Central memory CD4-positive, alpha-beta T cell (primary cell): ENCODE results near the gene GPC2.
"Not testable (repeated sequence)": the region's sequence is repeated elsewhere in the genome, so short reads cannot be mapped to it uniquely, and the experiment has no call there.

Experiments used
- DNase-seq: peaks from one replicate; pipeline ENCODE4 v3.0.0; 2022
- total RNA-seq, 3 experiments: gene quantifications; one replicate each; lab custom pipeline; 2026; lab: John Stamatoyannopoulos, UW

Gene GPC2
- total RNA-seq, result 2.0 to 12.2 (median 10.5) reads per million in 3 experiments

DNA sequence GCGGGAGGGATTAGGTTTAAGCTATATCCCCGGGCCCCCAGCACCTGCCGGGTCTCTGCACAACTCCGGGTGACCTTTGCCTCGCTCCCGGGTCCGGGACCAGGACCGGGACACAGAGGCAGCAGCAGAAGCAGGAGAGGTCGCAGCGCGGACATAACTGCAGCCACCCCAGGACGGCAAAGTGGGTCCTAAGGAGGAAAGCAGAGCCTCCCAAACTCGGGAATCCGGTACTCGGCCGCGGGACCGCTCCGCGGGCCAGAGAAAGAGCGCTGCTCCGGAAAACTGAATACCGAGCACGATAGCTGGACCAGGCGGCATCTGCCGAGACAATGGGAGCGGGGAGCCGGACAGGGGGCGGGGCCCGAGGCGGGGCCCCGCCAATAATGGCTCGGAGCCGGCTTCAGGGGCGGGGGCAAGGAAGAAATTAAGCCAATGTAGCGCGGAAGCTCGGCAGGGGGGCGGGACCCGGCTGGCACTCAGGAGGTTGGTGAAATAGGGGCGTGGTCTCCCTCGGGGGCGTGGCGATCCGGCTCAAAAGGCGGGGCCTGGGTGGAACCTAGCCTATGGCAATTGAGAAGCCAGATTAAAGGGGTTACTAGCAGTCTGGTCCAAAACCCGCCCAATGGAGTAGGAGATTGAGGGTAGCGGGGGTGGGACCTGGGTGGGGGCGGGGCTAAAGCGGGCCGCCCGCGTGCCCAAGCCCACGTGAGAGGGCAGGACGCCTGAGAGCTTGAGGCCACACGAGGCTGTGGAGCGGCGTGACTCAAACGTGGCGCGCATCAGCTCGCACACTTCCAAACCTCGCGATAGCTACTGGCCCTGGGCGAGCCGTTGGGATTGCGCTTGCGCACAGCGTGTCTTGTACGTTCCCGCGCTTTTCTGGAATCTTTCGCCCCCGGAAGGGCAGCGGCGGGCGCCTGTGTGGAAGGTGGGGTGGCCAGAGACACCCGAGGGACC is at the start of gene GPC2, which contains the start of gene STAG3:
TSS of gene GPC2 (minus strand) at position 337 of the 957 bp plus-strand sequence. CDS start at position 155, 182 bp downstream.
TSS of gene STAG3 (plus strand) at position 874 of the 957 bp plus-strand sequence. CDS start 2,639 bp downstream, outside the sequence.
- DNase-seq, result peak; percentile 97

GRCh38 chr7:100224891-100225290 is 47.7 kb upstream of the GPC2 start:
- DNase-seq, result not testable (repeated sequence)

- DNase-seq, result not testable (repeated sequence)
Observed at GRCh38 chr7:100223376-100223927, 46.3 kb upstream of the GPC2 start.

- DNase-seq, result no peak
Observed at GRCh38 chr7:100222445-100223132, 45.4 kb upstream of the GPC2 start.

GRCh38 chr7:100221767-100222444 is 44.7 kb upstream of the GPC2 start:
- no peak for DNase-seq

- peak; percentile 91 for DNase-seq
Observed at GRCh38 chr7:100221231-100221718, 44.1 kb upstream of the GPC2 start.

DNA sequence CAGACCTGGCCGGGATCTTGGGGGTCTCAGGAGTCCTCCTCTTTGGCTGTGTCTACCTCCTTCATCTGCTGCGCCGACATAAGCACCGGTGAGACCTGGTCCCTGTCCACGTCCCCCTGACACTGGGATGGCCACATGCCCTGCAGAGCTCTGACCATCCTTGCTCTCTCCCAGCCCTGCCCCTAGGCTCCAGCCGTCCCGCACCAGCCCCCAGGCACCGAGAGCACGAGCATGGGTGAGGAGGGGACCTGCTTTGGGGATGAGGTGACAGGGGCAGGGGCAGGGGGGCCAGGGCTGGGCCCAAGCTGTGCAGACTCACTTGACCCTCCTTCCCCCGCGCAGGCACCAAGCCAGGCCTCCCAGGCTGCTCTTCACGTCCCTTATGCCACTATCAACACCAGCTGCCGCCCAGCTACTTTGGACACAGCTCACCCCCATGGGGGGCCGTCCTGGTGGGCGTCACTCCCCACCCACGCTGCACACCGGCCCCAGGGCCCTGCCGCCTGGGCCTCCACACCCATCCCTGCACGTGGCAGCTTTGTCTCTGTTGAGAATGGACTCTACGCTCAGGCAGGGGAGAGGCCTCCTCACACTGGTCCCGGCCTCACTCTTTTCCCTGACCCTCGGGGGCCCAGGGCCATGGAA is 43.5 kb upstream of the GPC2 start:
- DNase-seq, result no peak

DNA sequence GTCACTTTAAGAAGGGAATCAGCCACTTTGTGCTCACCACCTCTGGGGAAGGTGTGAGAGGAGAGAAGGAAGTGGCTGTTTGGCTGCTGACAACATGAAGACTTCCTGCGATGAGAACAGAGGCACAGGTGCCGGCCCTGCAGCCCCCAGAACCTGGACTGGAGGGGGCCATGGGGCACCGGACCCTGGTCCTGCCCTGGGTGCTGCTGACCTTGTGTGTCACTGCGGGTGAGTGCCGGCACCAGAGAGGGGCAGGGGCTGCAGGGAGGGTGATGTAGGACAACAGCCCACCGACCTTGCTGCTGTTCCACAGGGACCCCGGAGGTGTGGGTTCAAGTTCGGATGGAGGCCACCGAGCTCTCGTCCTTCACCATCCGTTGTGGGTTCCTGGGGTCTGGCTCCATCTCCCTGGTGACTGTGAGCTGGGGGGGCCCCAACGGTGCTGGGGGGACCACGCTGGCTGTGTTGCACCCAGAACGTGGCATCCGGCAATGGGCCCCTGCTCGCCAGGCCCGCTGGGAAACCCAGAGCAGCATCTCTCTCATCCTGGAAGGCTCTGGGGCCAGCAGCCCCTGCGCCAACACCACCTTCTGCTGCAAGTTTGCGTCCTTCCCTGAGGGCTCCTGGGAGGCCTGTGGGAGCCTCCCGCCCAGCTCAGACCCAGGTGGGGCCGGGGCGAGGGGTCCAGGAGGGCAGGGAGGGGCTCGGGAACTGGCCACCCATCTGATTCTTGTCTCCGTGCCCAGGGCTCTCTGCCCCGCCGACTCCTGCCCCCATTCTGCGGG is 42.8 kb upstream of the GPC2 start, which contains the start of gene PVRIG:
TSS of gene PVRIG (plus strand) at position 149 of the 785 bp plus-strand sequence. CDS start at position 171, 22 bp downstream.
- DNase-seq, result peak; percentile 44

DNA sequence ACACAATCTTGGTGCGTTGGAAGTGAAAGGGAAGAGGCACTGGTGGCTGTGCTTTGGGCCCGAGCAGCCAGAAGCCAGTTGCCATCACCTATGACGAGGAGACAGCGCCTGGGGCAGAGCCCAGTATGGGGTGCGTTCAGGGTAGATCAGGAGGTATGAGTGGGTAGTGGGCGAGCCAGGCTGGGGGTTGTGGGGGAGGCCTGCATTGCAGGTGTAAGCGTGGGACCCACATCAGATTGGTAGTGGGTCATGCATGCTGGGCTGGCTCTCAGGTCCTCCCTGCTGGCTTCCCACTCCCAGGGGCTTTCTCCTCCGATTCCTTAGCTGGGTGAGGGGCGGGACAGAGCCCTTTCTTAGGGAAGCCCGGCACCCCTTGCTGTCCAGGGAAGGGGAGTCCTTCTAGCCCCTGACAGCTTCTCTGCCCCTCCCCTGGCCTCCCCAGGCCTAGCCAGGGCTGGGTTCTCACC is 42.1 kb upstream of the GPC2 start:
- DNase-seq, result no peak

DNA sequence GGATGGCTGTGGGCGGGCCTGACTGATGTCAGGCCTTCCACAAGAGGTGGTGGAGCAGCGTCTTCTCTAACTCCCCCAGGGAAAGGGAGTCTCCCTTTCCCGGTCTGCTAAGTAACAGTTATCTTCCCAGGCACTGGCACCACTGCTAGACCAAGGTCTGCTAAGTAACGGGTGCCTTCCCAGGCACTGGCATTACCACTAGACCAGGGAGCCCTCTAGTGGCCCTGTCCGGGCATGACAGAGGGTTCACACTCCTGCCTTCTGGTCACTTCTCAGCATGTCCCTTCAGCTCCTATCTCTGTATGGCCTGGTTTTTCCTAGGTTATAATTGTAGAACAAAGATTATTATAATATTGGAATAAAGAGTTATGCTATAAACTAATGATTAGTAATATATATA is 40.8 kb upstream of the GPC2 start:
- DNase-seq, result peak; percentile 47

- DNase-seq, result no peak
Observed at GRCh38 chr7:100215895-100216294, 38.7 kb upstream of the GPC2 start.

GRCh38 chr7:100214356-100214755 is 37.2 kb upstream of the GPC2 start:
- not testable (repeated sequence) for DNase-seq

DNA sequence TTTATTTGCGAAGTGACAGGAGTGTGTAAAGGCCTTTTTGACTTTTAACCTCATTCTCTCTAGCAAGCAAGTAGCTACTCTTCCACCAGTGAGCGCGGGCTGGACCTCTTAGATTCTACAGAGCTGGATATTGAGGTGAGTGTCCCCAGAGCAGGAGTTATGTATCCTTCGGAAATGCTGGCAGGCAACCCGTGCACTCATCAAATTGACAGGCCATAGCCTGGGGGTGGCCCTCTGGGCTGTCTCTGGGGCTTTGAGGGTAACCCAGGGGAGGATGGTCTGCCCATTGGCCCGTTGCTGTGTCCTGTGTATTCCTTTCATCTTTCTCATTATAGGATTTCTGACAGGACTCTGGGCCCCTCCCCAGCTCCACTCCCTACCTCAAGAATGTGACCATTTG is 36.5 kb upstream of the GPC2 start:
- no peak for DNase-seq

- no peak for DNase-seq
Observed at GRCh38 chr7:100212631-100213286, 35.6 kb upstream of the GPC2 start.

- peak; percentile 41 for DNase-seq
Observed at GRCh38 chr7:100211342-100211780, 34.2 kb upstream of the GPC2 start.

- DNase-seq, result no peak
Observed at GRCh38 chr7:100210805-100211204, 33.6 kb upstream of the GPC2 start.

GRCh38 chr7:100209493-100209892 is 32.3 kb upstream of the GPC2 start:
- DNase-seq, result no peak

GRCh38 chr7:100208911-100209408 is 31.8 kb upstream of the GPC2 start:
- DNase-seq, result peak; percentile 21

- no peak for DNase-seq
Observed at GRCh38 chr7:100204454-100204853, 27.3 kb upstream of the GPC2 start.

DNA sequence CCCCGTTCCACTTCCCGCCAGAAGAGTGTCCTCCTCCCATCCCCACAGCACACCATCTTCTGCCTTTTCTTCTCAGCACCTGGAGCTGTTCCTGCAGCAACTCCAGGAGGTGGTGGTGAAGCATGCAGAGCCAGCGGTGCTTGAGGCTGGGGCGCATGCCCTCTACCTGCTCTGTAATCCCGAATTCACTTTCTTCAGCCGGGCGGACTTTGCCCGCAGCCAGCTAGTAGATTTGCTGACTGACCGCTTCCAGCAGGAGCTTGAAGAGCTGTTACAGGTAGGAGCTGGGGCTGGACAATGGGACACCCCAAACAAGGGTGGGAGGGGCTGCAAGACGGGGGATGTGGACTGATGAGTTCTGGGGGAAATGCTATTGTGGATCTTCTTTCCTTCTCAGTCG is 23.5 kb upstream of the GPC2 start:
- DNase-seq, result no peak
